ENCODE results near the gene CLCN4.

DNA sequence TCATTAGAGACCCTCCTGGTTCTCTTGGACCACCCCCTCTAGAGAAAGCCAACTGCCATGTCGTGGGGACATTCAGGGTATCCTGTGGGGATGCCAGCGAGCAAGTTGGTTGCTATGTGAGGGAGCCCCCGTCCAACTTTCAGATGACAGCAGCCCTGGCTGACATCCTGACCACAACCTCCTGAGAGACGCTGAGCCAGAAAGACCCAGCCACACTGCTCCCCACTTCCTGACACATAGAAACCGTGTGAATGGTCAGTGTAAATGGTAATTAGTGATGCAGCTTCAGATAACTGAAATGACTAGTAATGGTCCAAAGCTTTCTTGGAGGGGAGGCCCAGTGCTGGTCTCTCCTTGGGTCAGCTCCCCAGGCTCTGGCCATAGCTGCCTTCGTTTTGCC is 10.8 kb downstream of the CLCN4 start:
- TF ChIP-seq CTCF (IDR thresholded peaks at IDR 0.05) (no peak), POLR2A (IDR thresholded peaks at IDR 0.05) (no peak), EP300 (IDR thresholded peaks at IDR 0.05; ENCODE audit: low read depth) (no peak), POLR2AphosphoS5 (IDR thresholded peaks at IDR 0.05) (no peak)
